HepG2 (cell line): Measurements from ENCODE around the gene TNFAIP8L3. TPM values are rescaled to one million over a fixed set of nuclear protein-coding genes. Genes with fewer than 3 reads are reported as not detected.

Experiments
- ATAC-seq: fragments of 200-7000 bp; cut with Tn5 transposase; 3 replicates; pipeline ENCODE4 v1.9.1; 2020; ENCODE audit warnings: mild to moderate bottlenecking, moderate library complexity
- BruUV-seq: library from RNA; stranded (reverse); fragments of 400-500 nt; replicated peaks from 2 replicates; lab custom pipeline; 2021; lab: Mats Ljungman, UMichigan
- CTCF ChIA-PET: fragments of 300-600 bp; formaldehyde crosslinking; extraction: SDS; loops from one replicate; lab custom pipeline; 2021; ENCODE audit warnings: low total read pairs, inconsistent platforms, low intra/inter-chr PET ratio; lab: Yijun Ruan, JAX
- POLR2A ChIA-PET: fragments of 350-600 bp; sonication (Branson Sonifier 250); formaldehyde crosslinking; loops from one replicate; lab custom pipeline; 2020; ENCODE audit warnings: antibody characterized with exemption, inconsistent platforms; lab: Yijun Ruan, JAX
- DNase-seq: peaks from one replicate; pipeline ENCODE4 v3.0.0-alpha.2; 2015; ENCODE audit warnings: low spot score
- FAIRE-seq: peaks from 3 replicates; lab custom pipeline; 2011; peaks lifted over from hg19 to GRCh38; lab: Jason Lieb, UNC
- H2AFZ ChIP-seq: one replicate; pipeline ENCODE4 v1.6.1; 2011; ENCODE audit warnings: low read length, inconsistent platforms
- H3K27ac ChIP-seq: fragments of 300-600 bp; 3 replicates; pipeline ENCODE4 v1.8.0; 2011; ENCODE audit warnings: mixed run types, mild to moderate bottlenecking, mixed read lengths, low read length, inconsistent platforms; ENCODE audit not compliant: insufficient read depth; ENCODE audit errors: extremely low read length
- H3K27me3 ChIP-seq, 2 experiments: fragments of 200-600 bp in 1 of 2; 2 replicates in 1 of 2; 3 replicates in 1 of 2; pipeline versions ENCODE4 v1.6.0 to v1.8.0; 2011; ENCODE audit warnings: low read length in 2 of 2, mild to moderate bottlenecking in 2 of 2, moderate library complexity in 2 of 2, inconsistent platforms in 1 of 2; ENCODE audit not compliant: insufficient read depth in 2 of 2, control insufficient read depth in 1 of 2
- H3K36me3 ChIP-seq, 2 experiments: fragments of 200-600 bp in 1 of 2; replicated peaks in 1 of 2; 2 replicates in 1 of 2; 3 replicates in 1 of 2; pipeline versions ENCODE4 v1.5.1 to v1.8.0; 2011; ENCODE audit warnings: low read length in 2 of 2, inconsistent platforms in 1 of 2; ENCODE audit not compliant: insufficient read depth in 2 of 2, control insufficient read depth in 1 of 2
- H3K4me1 ChIP-seq: 2 replicates; pipeline ENCODE4 v1.5.1; 2012; ENCODE audit warnings: low read length, inconsistent platforms; ENCODE audit not compliant: insufficient read depth
- H3K4me2 ChIP-seq: 2 replicates; pipeline ENCODE4 v1.6.0; 2011; ENCODE audit warnings: low read depth, low read length, inconsistent platforms
- H3K4me3 ChIP-seq, 3 experiments: fragments of 200-600 bp in 1 of 3; sonication (generic), shearing (Covaris generic) in 1 of 3; replicated peaks in 1 of 3; 2 replicates each; pipeline ENCODE4 v1.5.1; 2011 to 2016; ENCODE audit warnings: low read length in 3 of 3, inconsistent platforms in 2 of 3, low read depth in 2 of 3, mild to moderate bottlenecking in 2 of 3, control low read depth in 1 of 3, mixed read lengths in 1 of 3; ENCODE audit not compliant: insufficient read depth in 1 of 3
- H3K79me2 ChIP-seq: one replicate; pipeline ENCODE4 v1.6.1; 2011; ENCODE audit warnings: low read length, inconsistent platforms; ENCODE audit not compliant: insufficient read depth
- H3K9ac ChIP-seq: 2 replicates; pipeline ENCODE4 v1.6.0; 2011; ENCODE audit warnings: mild to moderate bottlenecking, low read depth, low read length, inconsistent platforms; ENCODE audit not compliant: insufficient read depth
- H3K9me3 ChIP-seq: 2 replicates; pipeline ENCODE4 v1.5.1; 2012; ENCODE audit warnings: mild to moderate bottlenecking, low read length
- H4K20me1 ChIP-seq: 2 replicates; pipeline ENCODE4 v1.6.0; 2011; ENCODE audit warnings: inconsistent platforms, mild to moderate bottlenecking, low read length, moderate library complexity; ENCODE audit not compliant: insufficient read depth
- MAFK ChIP-seq, 2 experiments: IDR thresholded peaks in 1 of 2; conservative IDR thresholded peaks in 1 of 2; 2 replicates each; pipeline ENCODE4 v1.6.1; 2011; ENCODE audit warnings: improper control_type of control experiment in 2 of 2, low read length in 2 of 2
- WGBS: methylation state at CpG from one replicate; pipeline ENCODE4 v1.1.6; 2017; ENCODE audit warnings: low lambda C conversion rate; 5-methylcytosine and 5-hydroxymethylcytosine counted together
- in situ Hi-C: cut with HindIII; loops from 2 replicates; pipeline ENCODE4 v1.10.0; 2017; ENCODE audit warnings: low pct_unique_long_range_greater_than_20kb; ENCODE audit not compliant: extremely low pct_ligation_motif_present
- intact Hi-C: fragments of 100-400 bp; cut with micrococcal nuclease; formaldehyde crosslinking; loops from one replicate; pipeline ENCODE4 v1.10.0; 2022; ENCODE audit not compliant: unreplicated experiment
- polyA plus RNA-seq, 8 experiments: library from polyadenylated mRNA; depleted of rRNA in 3 of 8; stranded (reverse) in 7 of 8; unstranded in 1 of 8; fragments of >200 nt; fragmentation: Illumina TruSeq in 4 of 8; extraction: Trizol in 4 of 8; gene quantifications; 2 replicates each; pipeline versions ENCODE4 v1.2.1 to v1.2.3, GENCODE V29; 2011 to 2016; ENCODE audit warnings: low read depth in 4 of 8, missing spikeins in 1 of 8, mixed read lengths in 1 of 8; ENCODE audit not compliant: insufficient read depth in 1 of 8
- total RNA-seq, 5 experiments: library from RNA; depleted of rRNA; stranded (reverse); fragments of >200 nt; fragmentation: Illumina TruSeq; extraction: Trizol; gene quantifications; 2 replicates each; pipeline ENCODE4 v1.2.3, GENCODE V29; 2016; ENCODE audit warnings: low read depth in 1 of 5
- TF ChIP-seq, protein P1 (sequence below): sonication (generic); formaldehyde crosslinking; IDR thresholded peaks from 2 replicates; pipeline ENCODE4 v1.8.0; 2022; ENCODE audit warnings: mild to moderate bottlenecking, missing genetic modification reagents; ENCODE audit not compliant: insufficient replicate concordance
- TF ChIP-seq, protein P2 (sequence below): sonication (generic); formaldehyde crosslinking; IDR thresholded peaks from 2 replicates; pipeline ENCODE4 v1.4.0; 2020; ENCODE audit warnings: missing genetic modification reagents

Gene TNFAIP8L3
- total and polyA plus RNA-seq, 2 of the 13 experiments (the other 11 are each of a cell fraction or from before 2014, with no cell fraction given) = 0.15 to 4.0 TPM

DNA sequence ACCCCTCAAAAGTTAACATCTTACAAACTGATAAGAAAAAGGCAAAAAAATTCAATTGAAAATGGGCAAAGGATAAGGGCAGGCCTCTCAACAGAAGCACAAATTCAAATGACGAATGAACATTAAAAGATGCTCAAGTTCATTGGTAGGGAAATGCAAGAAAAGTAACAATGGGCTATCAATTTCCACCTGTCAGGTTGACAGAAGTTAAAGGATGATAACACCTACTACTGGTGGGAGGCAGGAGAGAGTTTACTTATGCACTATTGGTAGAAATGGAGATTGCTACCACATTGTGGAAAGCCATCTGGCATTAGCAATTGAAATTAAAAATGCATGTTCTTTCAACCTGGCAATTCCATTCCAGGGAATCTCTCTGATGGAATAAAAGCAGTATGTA is 35.6 kb upstream of the TNFAIP8L3 start:
- H3K4me3 ChIP-seq = no peak overlapping the region
- 98% methylated on average over 1 of the region's 1 CpG for WGBS
- POLR2A ChIA-PET = no interaction called here
- no peak overlapping the region for H3K4me2 ChIP-seq
- ATAC-seq = no peak
- no peak for FAIRE-seq
- no peak overlapping the region for H2AFZ ChIP-seq
- H3K4me1 ChIP-seq = peaks cover 32% of the 10 kb centered on the region
- no peaks in the 10 kb centered on the region for H4K20me1 ChIP-seq
- H3K9me3 ChIP-seq = no peaks in the 10 kb centered on the region
- H3K9ac ChIP-seq = no peak overlapping the region
- no peak overlapping the region for H3K27ac ChIP-seq
- CTCF ChIA-PET = no interaction called here
- in situ Hi-C loops (no loop called here), intact Hi-C loops (no loop called here)
- no peaks in the 10 kb centered on the region for H3K36me3 ChIP-seq
- no TSS peak for BruUV-seq
- H3K79me2 ChIP-seq = no peaks in the 10 kb centered on the region
- TF ChIP-seq, protein P1, sequence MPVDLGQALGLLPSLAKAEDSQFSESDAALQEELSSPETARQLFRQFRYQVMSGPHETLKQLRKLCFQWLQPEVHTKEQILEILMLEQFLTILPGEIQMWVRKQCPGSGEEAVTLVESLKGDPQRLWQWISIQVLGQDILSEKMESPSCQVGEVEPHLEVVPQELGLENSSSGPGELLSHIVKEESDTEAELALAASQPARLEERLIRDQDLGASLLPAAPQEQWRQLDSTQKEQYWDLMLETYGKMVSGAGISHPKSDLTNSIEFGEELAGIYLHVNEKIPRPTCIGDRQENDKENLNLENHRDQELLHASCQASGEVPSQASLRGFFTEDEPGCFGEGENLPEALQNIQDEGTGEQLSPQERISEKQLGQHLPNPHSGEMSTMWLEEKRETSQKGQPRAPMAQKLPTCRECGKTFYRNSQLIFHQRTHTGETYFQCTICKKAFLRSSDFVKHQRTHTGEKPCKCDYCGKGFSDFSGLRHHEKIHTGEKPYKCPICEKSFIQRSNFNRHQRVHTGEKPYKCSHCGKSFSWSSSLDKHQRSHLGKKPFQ = no peak
- TF ChIP-seq, protein P2, sequence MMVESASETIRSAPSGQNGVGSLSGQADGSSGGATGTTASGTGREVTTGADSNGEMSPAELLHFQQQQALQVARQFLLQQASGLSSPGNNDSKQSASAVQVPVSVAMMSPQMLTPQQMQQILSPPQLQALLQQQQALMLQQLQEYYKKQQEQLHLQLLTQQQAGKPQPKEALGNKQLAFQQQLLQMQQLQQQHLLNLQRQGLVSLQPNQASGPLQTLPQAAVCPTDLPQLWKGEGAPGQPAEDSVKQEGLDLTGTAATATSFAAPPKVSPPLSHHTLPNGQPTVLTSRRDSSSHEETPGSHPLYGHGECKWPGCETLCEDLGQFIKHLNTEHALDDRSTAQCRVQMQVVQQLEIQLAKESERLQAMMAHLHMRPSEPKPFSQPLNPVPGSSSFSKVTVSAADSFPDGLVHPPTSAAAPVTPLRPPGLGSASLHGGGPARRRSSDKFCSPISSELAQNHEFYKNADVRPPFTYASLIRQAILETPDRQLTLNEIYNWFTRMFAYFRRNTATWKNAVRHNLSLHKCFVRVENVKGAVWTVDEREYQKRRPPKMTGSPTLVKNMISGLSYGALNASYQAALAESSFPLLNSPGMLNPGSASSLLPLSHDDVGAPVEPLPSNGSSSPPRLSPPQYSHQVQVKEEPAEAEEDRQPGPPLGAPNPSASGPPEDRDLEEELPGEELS (CRISPR knock-in tag) = no peak
- no peak for TF ChIP-seq MAFK (conservative IDR thresholded peaks at IDR 0.05 in 1 of 2, IDR thresholded peaks at IDR 0.05 in 1 of 2; ENCODE audit: low read length in 2 of 2)
- DNase-seq = no peak
- H3K27me3 ChIP-seq = no peaks in the 10 kb centered on the region
